Endothelial cell of umbilical vein (primary cell): ENCODE measurements around the gene HDAC10. TPM values are rescaled to one million over a fixed set of nuclear protein-coding genes. Genes with fewer than 3 reads are reported as not detected.
A peak's percentile ranks its signal among the peaks of the same experiment; 100 is the strongest.

ENCODE experiments used
- BruUV-seq: library from RNA; stranded (reverse); fragments of 400-500 nt; replicated peaks from 2 replicates; lab custom pipeline; 2021; lab: Mats Ljungman, UMichigan
- CTCF ChIA-PET: fragments of 300-600, 350-600 bp; sonication (Branson Sonifier 250); formaldehyde crosslinking; loops from one replicate; lab custom pipeline; 2021; ENCODE audit warnings: antibody characterized with exemption, inconsistent platforms; lab: Charles Lee
- POLR2A ChIA-PET: fragments of 300-600, 350-600 bp; sonication (Branson Sonifier 250); formaldehyde crosslinking; loops from one replicate; lab custom pipeline; 2021; ENCODE audit warnings: antibody characterized with exemption, inconsistent platforms; lab: Charles Lee
- DNase-seq: peaks from one replicate; pipeline ENCODE4 v3.0.0-alpha.2; 2011; ENCODE audit warnings: low read depth, low spot score
- FAIRE-seq: peaks from 2 replicates; lab custom pipeline; 2011; peaks lifted over from hg19 to GRCh38; lab: Jason Lieb, UNC
- H2AFZ ChIP-seq: 2 replicates; pipeline ENCODE4 v1.6.0; 2012; ENCODE audit warnings: low read depth, low read length, control low read depth, inconsistent platforms
- H3K27ac ChIP-seq: 2 replicates; pipeline ENCODE4 v1.5.1; 2011; ENCODE audit warnings: low read depth, mild to moderate bottlenecking, control low read depth, low read length, moderate library complexity; ENCODE audit not compliant: insufficient read depth
- H3K27me3 ChIP-seq, 2 experiments: 2 replicates each; pipeline versions ENCODE4 v1.6.0 to v1.6.1; 2011; ENCODE audit warnings: low read length in 2 of 2, mixed read lengths in 1 of 2; ENCODE audit not compliant: control insufficient read depth in 2 of 2, insufficient read depth in 2 of 2
- H3K36me3 ChIP-seq, 2 experiments: 2 replicates in 1 of 2; 3 replicates in 1 of 2; pipeline ENCODE4 v1.5.1; 2011; ENCODE audit warnings: low read length in 2 of 2, mild to moderate bottlenecking in 1 of 2, moderate library complexity in 1 of 2; ENCODE audit not compliant: control insufficient read depth in 2 of 2, insufficient read depth in 2 of 2; ENCODE audit errors: extremely low read depth in 1 of 2
- H3K4me1 ChIP-seq: 3 replicates; pipeline ENCODE4 v1.5.1; 2011; ENCODE audit warnings: mild to moderate bottlenecking, low read length; ENCODE audit not compliant: control insufficient read depth, insufficient read depth; ENCODE audit errors: extremely low read depth
- H3K4me2 ChIP-seq: 2 replicates; pipeline ENCODE4 v1.6.1; 2011; ENCODE audit warnings: low read length, control low read depth, mixed read lengths; ENCODE audit not compliant: insufficient read depth
- H3K4me3 ChIP-seq, 3 experiments: fragments of 200-600 bp in 1 of 3; sonication (generic), shearing (Covaris generic) in 1 of 3; replicated peaks in 1 of 3; 2 replicates each; pipeline ENCODE4 v1.5.1; 2011 to 2016; ENCODE audit warnings: control low read depth in 3 of 3, low read length in 3 of 3, mild to moderate bottlenecking in 2 of 3, inconsistent platforms in 1 of 3, low read depth in 1 of 3, moderate library complexity in 1 of 3; ENCODE audit not compliant: insufficient read depth in 1 of 3
- H3K79me2 ChIP-seq: 2 replicates; pipeline ENCODE4 v1.6.0; 2012; ENCODE audit warnings: low read length, inconsistent platforms; ENCODE audit not compliant: control insufficient read depth, insufficient read depth
- H3K9ac ChIP-seq: replicated peaks from 2 replicates; pipeline ENCODE3; 2011; ENCODE audit warnings: low read length, control low read depth; ENCODE audit not compliant: insufficient read depth; ENCODE audit errors: extremely low read depth
- H3K9me1 ChIP-seq: replicated peaks from 3 replicates; pipeline ENCODE4 v1.6.0; 2011; ENCODE audit warnings: mild to moderate bottlenecking, low read length; ENCODE audit not compliant: control insufficient read depth, insufficient read depth; ENCODE audit errors: extremely low read depth
- H3K9me3 ChIP-seq: replicated peaks from 2 replicates; pipeline ENCODE4 v1.5.1; 2012; ENCODE audit warnings: low read length, inconsistent platforms; ENCODE audit not compliant: control insufficient read depth, insufficient read depth
- H4K20me1 ChIP-seq: replicated peaks from 2 replicates; pipeline ENCODE3; 2011; ENCODE audit warnings: mild to moderate bottlenecking, low read length; ENCODE audit not compliant: control insufficient read depth, insufficient read depth; ENCODE audit errors: extremely low read depth
- EZH2 ChIP-seq: IDR thresholded peaks from 2 replicates; pipeline ENCODE4 v1.6.1; 2012; ENCODE audit warnings: borderline replicate concordance, low read depth, mild to moderate bottlenecking, moderate library complexity, low read length, inconsistent platforms; ENCODE audit not compliant: severe bottlenecking
- FOS ChIP-seq: IDR thresholded peaks from 2 replicates; pipeline ENCODE4 v1.6.1; 2011; ENCODE audit warnings: mild to moderate bottlenecking, low read length, moderate library complexity, borderline replicate concordance; ENCODE audit not compliant: insufficient read depth
- GATA2 ChIP-seq: IDR thresholded peaks from 2 replicates; pipeline ENCODE4 v1.7.0; 2011; ENCODE audit warnings: low read depth, mild to moderate bottlenecking, moderate library complexity, mixed read lengths, low read length; ENCODE audit not compliant: insufficient read length, insufficient read depth
- MAX ChIP-seq: IDR thresholded peaks from 2 replicates; pipeline ENCODE4 v1.6.1; 2011; ENCODE audit not compliant: insufficient read depth, insufficient read length
- POLR2AphosphoS5 ChIP-seq: IDR thresholded peaks from 2 replicates; pipeline ENCODE4 v1.6.1; 2012; ENCODE audit warnings: low read depth, mild to moderate bottlenecking, control low read depth, low read length, moderate library complexity; ENCODE audit not compliant: insufficient read depth
- dilution Hi-C: fragments of 300-500 bp; cut with MboI; formaldehyde crosslinking; loops from one replicate; pipeline ENCODE4 v1.15.0; 2019; ENCODE audit warnings: low sequenced_read_pairs; ENCODE audit not compliant: extremely low pct_ligation_motif_present
- intact Hi-C: fragments of 100-400 bp; cut with micrococcal nuclease; formaldehyde crosslinking; loops from one replicate; pipeline ENCODE4 v1.10.0; 2022
- polyA plus RNA-seq, 4 experiments: library from polyadenylated mRNA; depleted of rRNA in 3 of 4; stranded (reverse) in 3 of 4; unstranded in 1 of 4; fragments of >200 nt; gene quantifications; 2 replicates each; pipeline versions ENCODE4 v1.2.1 to v1.2.3, GENCODE V29; 2011 to 2012; ENCODE audit warnings: missing spikeins in 1 of 4
- total RNA-seq: library from RNA; stranded (reverse); gene quantifications from 2 replicates; pipeline ENCODE4 v1.2.3, GENCODE V29; 2021

HDAC10 gene
- total and polyA plus RNA-seq, 2 donors (not counting 3 experiments of a cell fraction or from before 2014, with no cell fraction given) = 32.6 to 47.0 TPM

GRCh38 chr22:50202130-50202666, 48.9 kb downstream of the HDAC10 start:
- Histone ChIP-seq H3K27ac (no peak overlapping the region), H3K36me3 (peaks cover 2 to 6% of the 10 kb centered on the region in 2 experiments), H3K79me2 (peaks cover 26% of the 10 kb centered on the region), H3K9me1 (no peaks in the 10 kb centered on the region), H4K20me1 (no peaks in the 10 kb centered on the region), H3K9ac (peak overlapping the region; percentile 67), H3K4me3 (peak overlapping the region; percentile 58 to 85 (median 73)), H2AFZ (no peak overlapping the region), H3K4me1 (peaks cover 27% of the 10 kb centered on the region), H3K27me3 (no peaks in the 10 kb centered on the region), H3K4me2 (peak overlapping the region; percentile 94), H3K9me3 (no peaks in the 10 kb centered on the region)
- FAIRE-seq (peak; percentile 38), DNase-seq (no peak)
- TF ChIP-seq GATA2 (no peak), MAX (no peak), FOS (no peak), POLR2AphosphoS5 (no peak), EZH2 (no peak)
- CTCF ChIA-PET = interaction anchor here (1.2 kb wide), 1 partner anchor 172 kb away, joined by 4 read pairs; no protein-coding TSS in a partner anchor
- POLR2A ChIA-PET = no interaction called here
- BruUV-seq = TSS peak; percentile 15
- intact Hi-C loops (loop anchor here (10.0 kb wide), 1 partner anchor 227 kb away; no protein-coding TSS in a partner anchor), dilution Hi-C loops (no loop called here)
